Measurements from ENCODE around the gene PGC. TPM values are rescaled to one million over a fixed set of nuclear protein-coding genes. Genes with fewer than 3 reads are reported as not detected.
A peak's percentile ranks its signal among the peaks of the same experiment; 100 is the strongest.

The PGC gene
- total and polyA plus RNA-seq, 9 of the 15 experiments (the other 6 are each of a cell fraction or from before 2014, with no cell fraction given), result 0.17 to 0.40 TPM; not detected in 7

DNA sequence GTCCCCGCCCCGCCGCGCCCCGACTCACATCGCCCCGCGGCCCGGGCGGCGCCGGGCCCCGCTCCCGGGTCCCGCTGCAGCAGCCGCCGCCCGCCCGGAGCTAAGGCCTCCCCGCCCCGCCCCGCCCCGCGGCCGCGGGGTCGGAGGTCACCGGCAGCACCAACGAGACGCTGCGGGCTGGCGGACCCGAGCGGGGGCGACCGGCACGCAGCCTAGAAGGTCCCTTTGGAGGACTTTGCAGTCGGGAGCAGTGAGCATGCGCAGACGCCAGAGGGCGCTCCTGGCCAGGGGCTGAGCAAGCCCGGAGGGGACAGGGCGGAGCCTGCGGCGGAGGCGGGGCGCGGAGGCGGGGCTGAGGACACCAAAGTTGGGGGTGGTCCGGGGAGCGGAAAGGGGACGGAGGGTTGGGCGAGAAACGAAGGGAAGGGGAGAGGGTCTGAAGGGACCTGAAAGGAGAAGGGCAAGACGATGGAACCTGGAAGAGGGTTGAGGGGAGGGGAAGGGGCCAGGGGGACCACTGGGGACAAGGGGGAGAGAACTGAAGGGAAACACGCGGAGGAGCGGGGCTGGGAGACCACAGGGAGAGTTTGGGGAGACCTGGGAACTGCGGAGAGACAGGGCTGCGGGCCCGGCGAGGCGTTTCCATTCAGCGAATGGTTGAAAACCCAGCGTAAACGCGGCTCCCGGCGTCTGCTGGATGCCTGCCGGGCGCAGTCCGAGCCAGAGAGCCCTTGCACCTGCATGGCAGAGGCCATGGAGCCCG is 32.8 kb upstream of the PGC start, which contains the start of gene FRS3 (continued):
- TF ChIP-seq ZNF780A (CRISPR knock-in tag; IDR thresholded peaks at IDR 0.05), result no peak
- 0 out of 2 replicates have a peak, but pooled peaks have one; percentile 35 for TF ChIP-seq ZNF431 (CRISPR knock-in tag; IDR thresholded peaks at IDR 0.05)
- no peak for TF ChIP-seq TEAD2 (tag; IDR thresholded peaks at IDR 0.05)
- peak; percentile 95 for TF ChIP-seq GATAD2B (IDR thresholded peaks at IDR 0.05; ENCODE audit: borderline replicate concordance)
- TF ChIP-seq HNRNPK (IDR thresholded peaks at IDR 0.05; ENCODE audit: low read depth, low read length, poor library complexity, severe bottlenecking), result peak; percentile 82
- TF ChIP-seq POLR2A (conservative IDR thresholded peaks at IDR 0.05), result no peak
- TF ChIP-seq HDGF (IDR thresholded peaks at IDR 0.05), result peak; percentile 85; the same call in 1 of the 2 replicates
- TF ChIP-seq SETDB1 (IDR thresholded peaks at IDR 0.05; ENCODE audit: low read length), result no peak
- peak; percentile 34 for TF ChIP-seq BRD9 (IDR thresholded peaks at IDR 0.05; ENCODE audit: low read depth, partially characterized antibody)
- peak; percentile 84 for TF ChIP-seq ELF4 (CRISPR knock-in tag; IDR thresholded peaks at IDR 0.05)
- TF ChIP-seq, protein P1, sequence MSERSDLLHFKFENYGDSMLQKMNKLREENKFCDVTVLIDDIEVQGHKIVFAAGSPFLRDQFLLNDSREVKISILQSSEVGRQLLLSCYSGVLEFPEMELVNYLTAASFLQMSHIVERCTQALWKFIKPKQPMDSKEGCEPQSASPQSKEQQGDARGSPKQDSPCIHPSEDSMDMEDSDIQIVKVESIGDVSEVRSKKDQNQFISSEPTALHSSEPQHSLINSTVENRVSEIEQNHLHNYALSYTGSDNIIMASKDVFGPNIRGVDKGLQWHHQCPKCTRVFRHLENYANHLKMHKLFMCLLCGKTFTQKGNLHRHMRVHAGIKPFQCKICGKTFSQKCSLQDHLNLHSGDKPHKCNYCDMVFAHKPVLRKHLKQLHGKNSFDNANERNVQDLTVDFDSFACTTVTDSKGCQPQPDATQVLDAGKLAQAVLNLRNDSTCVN (CRISPR knock-in tag; IDR thresholded peaks at IDR 0.05), result 0 out of 2 replicates have a peak, but pooled peaks have one; percentile 57
- peak; percentile 99 for TF ChIP-seq RB1 (IDR thresholded peaks at IDR 0.05; ENCODE audit: low read depth)
- peak; percentile 58 for TF ChIP-seq NCOR1 (IDR thresholded peaks at IDR 0.05)
- TF ChIP-seq STAT5A (IDR thresholded peaks at IDR 0.05; ENCODE audit: borderline replicate concordance, low read length), result no peak; the same call in 1 of the 2 replicates
- TF ChIP-seq LCOR (CRISPR knock-in tag; IDR thresholded peaks at IDR 0.05), result peak; percentile 93
- peak; percentile 56; the same call in 1 of the 2 replicates for TF ChIP-seq MTA1 (IDR thresholded peaks at IDR 0.05; ENCODE audit: borderline replicate concordance)
- peak; percentile 35 for TF ChIP-seq RBM25 (IDR thresholded peaks at IDR 0.05; ENCODE audit: low read depth, low read length, severe bottlenecking)
- peak; percentile 18 to 46; a peak in 3 of 4 replicates for TF ChIP-seq FOXK2 (conservative IDR thresholded peaks at IDR 0.05 in 1 of 2, IDR thresholded peaks at IDR 0.05 in 1 of 2; ENCODE audit: low read depth in 2 of 2)
- no peak for TF ChIP-seq ADNP (tag; IDR thresholded peaks at IDR 0.05)
- peak; percentile 86 for TF ChIP-seq CREM (IDR thresholded peaks at IDR 0.05; ENCODE audit: low read depth)
- TF ChIP-seq GATA2 (CRISPR knock-in tag; IDR thresholded peaks at IDR 0.05), result no peak
- TF ChIP-seq U2AF1 (optimal IDR thresholded peaks at IDR 0.05; ENCODE audit: low read depth, low read length), result peak; percentile 41
- no peak for TF ChIP-seq PHTF2 (CRISPR knock-in tag; IDR thresholded peaks at IDR 0.05)
- 0 out of 2 replicates have a peak, but pooled peaks have one; percentile 21 for TF ChIP-seq CBX5 (IDR thresholded peaks at IDR 0.05; ENCODE audit: borderline replicate concordance, low read depth)
- TF ChIP-seq NBN (IDR thresholded peaks at IDR 0.05; ENCODE audit: low read depth), result peak; percentile 60; the same call in 1 of the 2 replicates
- TF ChIP-seq TOE1 (IDR thresholded peaks at IDR 0.05; ENCODE audit: borderline replicate concordance), result peak; percentile 38; the same call in 1 of the 2 replicates
- TF ChIP-seq TOE1 (CRISPR knock-in tag; IDR thresholded peaks at IDR 0.05; ENCODE audit: borderline replicate concordance, low read depth), result no peak
- TF ChIP-seq, protein P2, sequence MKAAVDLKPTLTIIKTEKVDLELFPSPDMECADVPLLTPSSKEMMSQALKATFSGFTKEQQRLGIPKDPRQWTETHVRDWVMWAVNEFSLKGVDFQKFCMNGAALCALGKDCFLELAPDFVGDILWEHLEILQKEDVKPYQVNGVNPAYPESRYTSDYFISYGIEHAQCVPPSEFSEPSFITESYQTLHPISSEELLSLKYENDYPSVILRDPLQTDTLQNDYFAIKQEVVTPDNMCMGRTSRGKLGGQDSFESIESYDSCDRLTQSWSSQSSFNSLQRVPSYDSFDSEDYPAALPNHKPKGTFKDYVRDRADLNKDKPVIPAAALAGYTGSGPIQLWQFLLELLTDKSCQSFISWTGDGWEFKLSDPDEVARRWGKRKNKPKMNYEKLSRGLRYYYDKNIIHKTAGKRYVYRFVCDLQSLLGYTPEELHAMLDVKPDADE (conservative IDR thresholded peaks at IDR 0.05; ENCODE audit: control insufficient read depth, low read depth, low read length), result peak; percentile 80; the same call in 1 of the 2 replicates
- TF ChIP-seq MYBL2 (IDR thresholded peaks at IDR 0.05; ENCODE audit: low read depth), result no peak
- TF ChIP-seq MYBL2 (CRISPR knock-in tag; IDR thresholded peaks at IDR 0.05; ENCODE audit: borderline replicate concordance), result no peak
